Measurements from ENCODE around the gene UBE2N. TPM values are rescaled to one million over a fixed set of nuclear protein-coding genes. Genes with fewer than 3 reads are reported as not detected.
A peak's percentile ranks its signal among the peaks of the same experiment; 100 is the strongest.
"Not testable (repeated sequence)": the region's sequence is repeated elsewhere in the genome, so short reads cannot be mapped to it uniquely, and the experiment has no call there.

The UBE2N gene
- total RNA-seq, 1 experiment from 2014 or later = 124 TPM

- H3K9ac ChIP-seq (ENCODE audit: low read length) = no peak overlapping the region
- no peak overlapping the region for H3K4me3 ChIP-seq (ENCODE audit: low read length)
- no peak overlapping the region for H3K27ac ChIP-seq (ENCODE audit: low read length)
- H4K20me1 ChIP-seq (ENCODE audit: insufficient read depth, low read depth, low read length) = peaks cover 26% of the 10 kb centered on the region
- H3K36me3 ChIP-seq (ENCODE audit: insufficient read depth, low read length) = no peaks in the 10 kb centered on the region
- peaks cover 8% of the 10 kb centered on the region for H3K79me2 ChIP-seq (ENCODE audit: low read length)
- no peaks in the 10 kb centered on the region for H3K27me3 ChIP-seq (ENCODE audit: low read length)
- no peaks in the 10 kb centered on the region for H3K9me3 ChIP-seq (ENCODE audit: low read length)
- H2AFZ ChIP-seq (ENCODE audit: low read length) = no peak overlapping the region
- no peaks in the 10 kb centered on the region for H3K9me2 ChIP-seq (replicated peaks; ENCODE audit: insufficient read depth, low read length)
- no peak for DNase-seq
- H3K4me2 ChIP-seq (ENCODE audit: low read depth, low read length, poor library complexity, severe bottlenecking) = no peak overlapping the region
- peaks cover 14% of the 10 kb centered on the region for H3K4me1 ChIP-seq (ENCODE audit: low read length)
These were observed 51.7 kb downstream of the UBE2N start for GRCh38 chr12:93390031-93390430.

GRCh38 chr12:93387780-93388179, 54.0 kb downstream of the UBE2N start:
- Histone ChIP-seq H3K27me3 (ENCODE audit: low read length) (no peaks in the 10 kb centered on the region), H3K36me3 (ENCODE audit: insufficient read depth, low read length) (no peaks in the 10 kb centered on the region), H3K9me2 (replicated peaks; ENCODE audit: insufficient read depth, low read length) (no peaks in the 10 kb centered on the region), H3K79me2 (ENCODE audit: low read length) (peaks cover 5% of the 10 kb centered on the region; the same call in 1 of the 2 replicates), H3K9ac (ENCODE audit: low read length) (no peak overlapping the region), H3K4me1 (ENCODE audit: low read length) (peaks cover 5% of the 10 kb centered on the region), H2AFZ (ENCODE audit: low read length) (no peak overlapping the region), H4K20me1 (ENCODE audit: insufficient read depth, low read depth, low read length) (peaks cover 29% of the 10 kb centered on the region), H3K4me3 (ENCODE audit: low read length) (no peak overlapping the region), H3K4me2 (ENCODE audit: low read depth, low read length, poor library complexity, severe bottlenecking) (no peak overlapping the region), H3K9me3 (ENCODE audit: low read length) (no peaks in the 10 kb centered on the region), H3K27ac (ENCODE audit: low read length) (no peak overlapping the region)
- no peak for DNase-seq

- H3K4me3 ChIP-seq (ENCODE audit: low read length); H3K27me3 ChIP-seq (ENCODE audit: low read length); H3K27ac ChIP-seq (ENCODE audit: low read length); H3K9ac ChIP-seq (ENCODE audit: low read length); H2AFZ ChIP-seq (ENCODE audit: low read length); H3K36me3 ChIP-seq (ENCODE audit: insufficient read depth, low read length); H3K9me2 ChIP-seq (replicated peaks; ENCODE audit: insufficient read depth, low read length); H3K9me3 ChIP-seq (ENCODE audit: low read length); H3K79me2 ChIP-seq (ENCODE audit: low read length); DNase-seq; H3K4me2 ChIP-seq (ENCODE audit: low read depth, low read length, poor library complexity, severe bottlenecking): not testable (repeated sequence)
- peaks cover 25% of the 10 kb centered on the region for H3K4me1 ChIP-seq (ENCODE audit: low read length)
- peaks cover 20% of the 10 kb centered on the region for H4K20me1 ChIP-seq (ENCODE audit: insufficient read depth, low read depth, low read length)
These were observed 59.7 kb downstream of the UBE2N start for GRCh38 chr12:93381976-93382437.

GRCh38 chr12:93381161-93381975, 60.4 kb downstream of the UBE2N start:
- H3K9ac ChIP-seq (ENCODE audit: low read length) = no peak overlapping the region

GRCh38 chr12:93380480-93381121, 61.1 kb downstream of the UBE2N start:
- Histone ChIP-seq H2AFZ (ENCODE audit: low read length) (no peak overlapping the region), H3K9me2 (replicated peaks; ENCODE audit: insufficient read depth, low read length) (no peaks in the 10 kb centered on the region), H4K20me1 (ENCODE audit: insufficient read depth, low read depth, low read length) (peaks cover 19% of the 10 kb centered on the region), H3K36me3 (ENCODE audit: insufficient read depth, low read length) (no peaks in the 10 kb centered on the region), H3K4me2 (ENCODE audit: low read depth, low read length, poor library complexity, severe bottlenecking) (peak overlapping the region; percentile 96), H3K27ac (ENCODE audit: low read length) (no peak overlapping the region), H3K79me2 (ENCODE audit: low read length) (peaks cover 9% of the 10 kb centered on the region; the same call in 1 of the 2 replicates), H3K4me3 (ENCODE audit: low read length) (no peak overlapping the region), H3K4me1 (ENCODE audit: low read length) (peaks cover 25% of the 10 kb centered on the region), H3K9ac (ENCODE audit: low read length) (no peak overlapping the region), H3K27me3 (ENCODE audit: low read length) (no peaks in the 10 kb centered on the region), H3K9me3 (ENCODE audit: low read length) (no peaks in the 10 kb centered on the region)
- no peak for DNase-seq

More at GRCh38 chr12:93381161-93381975, 60.4 kb downstream of the UBE2N start:
- peaks cover 25% of the 10 kb centered on the region for H3K4me1 ChIP-seq (ENCODE audit: low read length)
- no peaks in the 10 kb centered on the region for H3K27me3 ChIP-seq (ENCODE audit: low read length)
- H3K4me3 ChIP-seq (ENCODE audit: low read length) = no peak overlapping the region
- no peak overlapping the region for H2AFZ ChIP-seq (ENCODE audit: low read length)
- no peak overlapping the region for H3K4me2 ChIP-seq (ENCODE audit: low read depth, low read length, poor library complexity, severe bottlenecking)
- H3K9me3 ChIP-seq (ENCODE audit: low read length) = no peaks in the 10 kb centered on the region
- DNase-seq = no peak
- H3K79me2 ChIP-seq (ENCODE audit: low read length) = peaks cover 9% of the 10 kb centered on the region; the same call in 1 of the 2 replicates
- H3K36me3 ChIP-seq (ENCODE audit: insufficient read depth, low read length) = no peaks in the 10 kb centered on the region
- no peak overlapping the region for H3K27ac ChIP-seq (ENCODE audit: low read length)
- peaks cover 19% of the 10 kb centered on the region for H4K20me1 ChIP-seq (ENCODE audit: insufficient read depth, low read depth, low read length)
- no peaks in the 10 kb centered on the region for H3K9me2 ChIP-seq (replicated peaks; ENCODE audit: insufficient read depth, low read length)

- H3K4me2 ChIP-seq (ENCODE audit: low read depth, low read length, poor library complexity, severe bottlenecking) = peak overlapping the region; percentile 96
- no peak overlapping the region for H3K27ac ChIP-seq (ENCODE audit: low read length)
- peaks cover 5% of the 10 kb centered on the region; the same call in 1 of the 2 replicates for H3K79me2 ChIP-seq (ENCODE audit: low read length)
- peaks cover 25% of the 10 kb centered on the region for H3K4me1 ChIP-seq (ENCODE audit: low read length)
- H3K4me3 ChIP-seq (ENCODE audit: low read length) = peak overlapping the region; percentile 80; the same call in 1 of the 2 replicates
- H3K27me3 ChIP-seq (ENCODE audit: low read length) = no peaks in the 10 kb centered on the region
- peak; percentile 26 for DNase-seq
- no peak overlapping the region for H3K9ac ChIP-seq (ENCODE audit: low read length)
- peaks cover 13% of the 10 kb centered on the region for H4K20me1 ChIP-seq (ENCODE audit: insufficient read depth, low read depth, low read length)
- H2AFZ ChIP-seq (ENCODE audit: low read length) = no peak overlapping the region
- no peaks in the 10 kb centered on the region for H3K36me3 ChIP-seq (ENCODE audit: insufficient read depth, low read length)
- H3K9me3 ChIP-seq (ENCODE audit: low read length) = no peaks in the 10 kb centered on the region
- H3K9me2 ChIP-seq (replicated peaks; ENCODE audit: insufficient read depth, low read length) = no peaks in the 10 kb centered on the region
These were observed 61.8 kb downstream of the UBE2N start for GRCh38 chr12:93379981-93380361.

GRCh38 chr12:93379326-93379980, 62.3 kb downstream of the UBE2N start:
- no peaks in the 10 kb centered on the region for H3K9me2 ChIP-seq (replicated peaks; ENCODE audit: insufficient read depth, low read length)
- H3K27ac ChIP-seq (ENCODE audit: low read length) = no peak overlapping the region
- no peaks in the 10 kb centered on the region for H3K36me3 ChIP-seq (ENCODE audit: insufficient read depth, low read length)
- H3K9ac ChIP-seq (ENCODE audit: low read length) = peak overlapping the region; percentile 81
- no peaks in the 10 kb centered on the region for H3K9me3 ChIP-seq (ENCODE audit: low read length)
- DNase-seq = peak; percentile 47
- no peaks in the 10 kb centered on the region for H3K27me3 ChIP-seq (ENCODE audit: low read length)
- H3K4me2 ChIP-seq (ENCODE audit: low read depth, low read length, poor library complexity, severe bottlenecking) = peak overlapping the region; percentile 96
- H3K79me2 ChIP-seq (ENCODE audit: low read length) = 0 out of 2 replicates have a peak, but pooled peaks cover 4% of the 10 kb centered on the region
- H3K4me3 ChIP-seq (ENCODE audit: low read length) = peak overlapping the region; percentile 80
- H4K20me1 ChIP-seq (ENCODE audit: insufficient read depth, low read depth, low read length) = peaks cover 11% of the 10 kb centered on the region
- no peak overlapping the region for H2AFZ ChIP-seq (ENCODE audit: low read length)
- peaks cover 25% of the 10 kb centered on the region for H3K4me1 ChIP-seq (ENCODE audit: low read length)

GRCh38 chr12:93378998-93379325, 62.8 kb downstream of the UBE2N start:
- H2AFZ ChIP-seq (ENCODE audit: low read length) = peak overlapping the region; percentile 54

More at GRCh38 chr12:93378998-93379325, 62.8 kb downstream of the UBE2N start:
- no peaks in the 10 kb centered on the region for H3K36me3 ChIP-seq (ENCODE audit: insufficient read depth, low read length)
- peaks cover 11% of the 10 kb centered on the region for H4K20me1 ChIP-seq (ENCODE audit: insufficient read depth, low read depth, low read length)
- peak; percentile 43 for DNase-seq
- H3K4me3 ChIP-seq (ENCODE audit: low read length) = peak overlapping the region; percentile 80
- H3K4me2 ChIP-seq (ENCODE audit: low read depth, low read length, poor library complexity, severe bottlenecking) = peak overlapping the region; percentile 96
- peaks cover 25% of the 10 kb centered on the region for H3K4me1 ChIP-seq (ENCODE audit: low read length)
- no peaks in the 10 kb centered on the region for H3K27me3 ChIP-seq (ENCODE audit: low read length)
- H3K79me2 ChIP-seq (ENCODE audit: low read length) = 0 out of 2 replicates have a peak, but pooled peaks cover 4% of the 10 kb centered on the region
- H3K9me3 ChIP-seq (ENCODE audit: low read length) = no peaks in the 10 kb centered on the region
- no peak overlapping the region for H3K27ac ChIP-seq (ENCODE audit: low read length)
- no peaks in the 10 kb centered on the region for H3K9me2 ChIP-seq (replicated peaks; ENCODE audit: insufficient read depth, low read length)
- peak overlapping the region; percentile 81 for H3K9ac ChIP-seq (ENCODE audit: low read length)
